ENCODE data around the gene AADACL2. TPM values are rescaled to one million over a fixed set of nuclear protein-coding genes. Genes with fewer than 3 reads are reported as not detected.
"Not testable (repeated sequence)": the region's sequence is repeated elsewhere in the genome, so short reads cannot be mapped to it uniquely, and the experiment has no call there.

AADACL2 gene
- total RNA-seq, 2 donors from 2014 or later: not detected

GRCh38 chr3:151753846-151754245 is 20.1 kb downstream of the AADACL2 start:
- intact Hi-C loops (cut with DNase I): no loop called here
- no peak for ATAC-seq
- no peak for DNase-seq

DNA sequence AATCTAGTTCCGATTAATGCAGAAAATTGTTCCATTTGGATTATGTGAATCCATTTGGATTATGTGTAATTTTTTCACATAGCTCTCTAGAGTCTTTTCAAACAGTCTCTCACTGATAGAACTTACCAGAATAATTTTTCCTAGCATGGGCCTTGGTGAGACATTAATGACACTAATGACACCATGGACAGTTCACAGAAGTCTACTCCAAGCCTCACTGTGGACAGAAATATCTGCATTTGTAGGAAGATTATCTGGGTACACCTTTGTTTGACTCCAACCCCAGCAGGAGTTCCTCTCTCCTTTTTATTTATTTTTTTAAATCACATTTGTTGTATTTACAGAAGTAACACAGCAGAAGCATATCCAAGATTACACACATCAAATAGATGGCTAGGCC is 27.9 kb downstream of the AADACL2 start:
- DNase-seq (no peak), ATAC-seq (no peak)
- intact Hi-C loops (cut with DNase I): no loop called here

DNA sequence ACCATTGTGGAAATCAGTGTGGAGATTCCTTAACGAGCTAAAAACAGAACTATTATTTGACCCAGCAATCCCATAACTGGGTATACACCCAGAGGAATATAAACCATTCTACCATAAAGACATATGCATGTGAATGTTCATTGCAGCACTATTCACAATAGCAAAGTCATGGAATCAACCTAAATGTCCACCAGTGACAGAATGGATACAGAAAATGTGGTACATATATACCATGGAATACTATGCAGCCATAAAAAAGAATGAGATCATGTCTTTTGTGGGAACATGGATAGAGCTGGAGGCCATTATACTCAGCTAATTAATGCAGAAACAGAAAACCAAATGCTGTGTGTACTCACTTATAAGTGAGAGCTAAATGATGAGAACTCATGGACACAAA is 31.0 kb downstream of the AADACL2 start:
- ATAC-seq; intact Hi-C loops (cut with DNase I); DNase-seq: not testable (repeated sequence)

DNA sequence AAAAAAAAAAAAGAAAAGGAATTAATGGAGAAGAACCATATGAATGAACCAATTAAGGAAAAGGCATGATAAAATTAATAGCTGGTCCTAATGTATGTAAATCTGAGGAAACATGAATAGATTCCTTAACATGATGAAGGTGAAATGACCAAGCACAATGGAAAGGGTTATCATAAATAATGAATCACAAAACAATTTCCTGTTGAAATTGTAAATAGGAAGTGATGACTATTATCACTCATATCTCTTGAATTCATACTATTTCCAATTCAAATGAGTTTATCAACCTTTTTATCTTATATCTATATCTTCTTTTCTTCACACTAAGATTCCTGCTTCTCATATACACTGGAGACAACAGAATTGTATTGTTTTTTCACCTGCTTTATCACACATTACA is 32.0 kb downstream of the AADACL2 start:
- DNase-seq (no peak), ATAC-seq (no peak)
- intact Hi-C loops (cut with DNase I): no loop called here

GRCh38 chr3:151766454-151766853 is 32.7 kb downstream of the AADACL2 start:
- intact Hi-C loops (cut with DNase I): no loop called here
- ATAC-seq: peak in 1 of 2 donors; percentile 16

DNA sequence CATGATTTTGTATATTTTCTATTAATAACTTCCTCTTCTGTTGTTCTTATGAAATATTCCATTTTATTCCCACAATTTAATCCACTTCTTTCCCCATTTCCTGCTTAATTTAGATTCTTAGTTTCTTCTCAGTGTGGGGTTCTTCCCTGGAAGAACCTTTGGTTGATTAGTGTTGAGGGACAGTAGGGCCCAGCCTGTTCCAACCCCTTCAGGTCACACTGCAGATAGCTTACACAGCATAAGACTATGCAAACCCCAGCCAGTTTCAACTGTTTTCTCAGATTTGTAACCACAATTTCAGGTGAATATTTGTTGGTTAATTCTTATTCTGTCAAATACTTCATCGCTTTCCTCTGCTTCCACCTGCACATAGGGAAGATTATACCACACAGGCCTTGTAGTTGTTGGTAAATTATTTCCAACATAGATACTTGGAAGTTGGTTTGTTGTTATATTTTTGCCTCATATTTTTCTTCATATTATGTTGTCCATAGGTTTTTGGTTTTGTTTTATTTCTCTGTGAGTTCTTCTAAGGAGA is 34.7 kb downstream of the AADACL2 start:
- intact Hi-C loops (cut with DNase I): no loop called here
- ATAC-seq (no peak), DNase-seq (no peak)

More at GRCh38 chr3:151766454-151766853, 32.7 kb downstream of the AADACL2 start:
- DNase-seq: no peak

DNA sequence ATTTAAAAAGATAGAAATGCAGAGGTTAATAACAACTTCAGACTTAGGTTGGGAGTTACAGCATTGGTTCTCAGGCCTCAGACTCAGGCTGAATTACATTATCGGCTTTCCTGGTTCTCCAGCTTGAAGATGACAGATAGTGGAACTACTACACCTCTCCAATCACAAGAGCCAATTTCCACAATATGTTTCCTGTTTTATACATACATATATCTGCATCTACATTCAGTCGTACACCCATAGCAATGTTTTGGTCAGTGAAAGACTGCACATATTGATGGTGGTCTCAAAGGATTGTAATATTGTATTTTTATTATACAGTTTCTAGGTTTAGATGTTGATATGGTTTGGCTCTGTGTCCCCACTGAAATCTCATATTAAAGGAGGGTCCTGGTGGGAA is 35.4 kb downstream of the AADACL2 start:
- ATAC-seq: no peak
- DNase-seq: no peak
- intact Hi-C loops (cut with DNase I): no loop called here

DNA sequence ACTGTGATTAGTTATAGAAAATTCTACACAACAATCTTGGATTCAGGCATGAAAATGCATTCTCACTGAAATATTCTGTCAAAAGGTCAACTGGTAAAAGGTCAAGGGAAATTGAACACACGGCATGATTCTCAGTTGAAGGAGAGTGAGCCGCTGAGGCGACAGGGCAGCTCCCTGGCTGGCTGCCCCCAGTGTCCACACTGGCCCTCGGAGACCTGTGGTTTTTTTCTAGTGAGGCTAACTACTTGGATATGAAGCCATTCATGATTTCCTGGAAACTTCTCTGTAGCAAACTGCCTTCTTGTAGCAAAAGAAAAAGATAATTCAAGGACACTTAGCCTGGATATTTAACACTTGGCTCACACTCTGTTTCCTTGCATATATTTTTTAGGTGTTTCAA is 37.2 kb downstream of the AADACL2 start:
- DNase-seq (peak; percentile 72), ATAC-seq (peak; percentile 90 to 93)
- intact Hi-C loops (cut with DNase I): no loop called here

DNA sequence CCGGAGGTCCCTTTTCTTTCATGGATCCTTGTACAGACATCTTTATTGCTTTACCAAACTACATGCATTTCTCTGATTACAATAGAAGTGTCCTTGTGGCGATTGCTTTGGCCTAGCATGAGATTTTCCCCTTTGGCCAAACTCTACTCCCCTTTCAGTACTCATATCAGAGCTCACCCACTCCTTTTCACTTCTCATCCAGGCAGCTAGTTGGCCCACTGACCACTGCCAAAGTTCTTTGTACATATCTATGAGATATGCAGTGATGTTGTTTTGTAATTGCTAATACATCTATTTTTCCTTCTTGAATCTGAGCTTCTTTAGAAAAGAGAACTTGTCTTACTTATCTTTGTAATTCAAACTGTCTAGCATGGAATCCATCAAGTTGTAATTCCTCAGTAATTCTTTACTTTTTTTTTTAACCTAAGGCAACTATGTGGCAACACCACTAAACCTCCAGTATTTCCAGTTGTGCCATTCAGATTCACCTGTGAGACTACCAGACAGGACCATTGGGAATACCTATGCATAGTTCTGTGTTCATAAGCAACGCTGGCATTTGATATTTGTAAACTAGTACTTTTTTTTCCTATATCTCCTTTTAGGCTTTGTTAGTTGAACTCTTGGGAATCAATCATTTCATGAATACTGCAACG is 39.2 kb downstream of the AADACL2 start:
- peak in 1 of 2 donors; percentile 49 for ATAC-seq
- intact Hi-C loops (cut with DNase I): no loop called here
- DNase-seq: no peak

GRCh38 chr3:151774235-151774634 is 40.5 kb downstream of the AADACL2 start:
- ATAC-seq (no peak), DNase-seq (no peak)
- intact Hi-C loops (cut with DNase I): no loop called here

GRCh38 chr3:151774910-151775309 is 41.2 kb downstream of the AADACL2 start:
- intact Hi-C loops (cut with DNase I): no loop called here
- no peak for ATAC-seq
- DNase-seq: no peak

DNA sequence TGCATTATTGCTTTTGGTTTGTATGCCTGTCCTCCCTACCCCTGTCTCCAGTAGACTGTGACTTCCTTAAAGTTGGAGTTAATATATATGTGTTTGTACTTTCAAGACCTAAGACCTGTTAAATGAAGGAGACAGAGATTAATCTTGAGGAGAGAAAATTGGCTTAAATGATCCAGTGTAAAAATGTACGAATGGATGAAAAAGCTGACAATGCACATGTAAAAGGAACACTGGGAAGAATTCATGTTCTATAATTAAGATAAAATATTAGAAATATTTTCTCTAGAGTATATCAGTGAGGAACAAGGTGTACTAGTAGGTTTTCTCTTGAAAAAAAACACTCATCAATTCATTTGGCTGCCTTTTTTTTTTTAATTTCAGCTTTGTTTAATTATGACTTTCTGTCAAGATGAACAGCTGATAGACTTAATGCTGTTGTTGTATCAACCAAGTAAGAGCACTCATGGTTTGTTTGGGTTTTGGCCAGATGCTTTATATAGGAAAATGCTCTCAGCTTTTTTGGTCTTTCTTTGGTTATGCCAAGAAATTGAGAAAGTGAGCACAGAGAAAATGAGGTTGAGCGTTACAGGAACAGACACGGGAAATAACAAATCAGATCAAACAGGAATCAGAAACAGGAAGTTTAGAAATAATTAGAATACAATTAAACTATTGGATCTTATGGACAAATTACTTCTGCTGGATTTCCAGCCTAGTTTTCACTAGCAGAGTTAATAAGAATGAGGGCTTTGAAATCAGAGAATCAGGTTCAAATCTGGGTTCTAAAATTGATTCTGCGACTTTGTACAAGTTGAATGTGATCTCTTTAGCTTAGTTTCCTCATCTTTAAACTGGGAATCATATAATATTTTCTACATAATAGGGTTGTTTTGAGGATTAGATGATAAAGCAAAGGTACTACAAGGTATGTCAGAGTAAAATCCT is 41.9 kb downstream of the AADACL2 start:
- intact Hi-C loops (cut with DNase I): no loop called here
- no peak for DNase-seq
- ATAC-seq: no peak

DNA sequence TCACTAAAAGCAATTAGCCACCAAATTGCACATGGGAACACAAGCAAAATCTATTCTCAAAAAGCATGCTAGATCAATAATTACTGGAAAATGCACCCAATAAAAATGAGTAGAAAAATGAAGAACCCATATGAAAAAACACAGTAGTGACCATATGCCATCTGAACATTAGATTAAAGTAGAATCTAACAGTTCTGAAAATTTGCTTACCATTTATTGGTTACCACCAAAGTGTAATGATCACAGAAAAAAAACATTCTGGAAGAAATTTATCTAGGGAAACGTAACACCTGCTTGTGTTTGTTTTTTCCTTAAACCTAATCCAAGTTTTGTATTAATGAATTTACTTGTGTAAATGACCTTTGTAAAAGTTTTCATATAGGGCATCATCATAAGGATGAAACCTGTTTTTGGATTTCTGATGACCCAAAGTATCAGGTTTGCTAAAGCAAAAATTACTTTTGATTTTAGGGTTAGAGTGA is 42.6 kb downstream of the AADACL2 start:
- intact Hi-C loops (cut with DNase I): no loop called here
- DNase-seq: no peak
- no peak for ATAC-seq

- no peak for ATAC-seq
Observed at GRCh38 chr3:151777880-151778279, 44.2 kb downstream of the AADACL2 start.

GRCh38 chr3:151787626-151788025 is 53.9 kb downstream of the AADACL2 start:
- intact Hi-C loops (cut with DNase I): no loop called here
- no peak for DNase-seq
- ATAC-seq: no peak

More at GRCh38 chr3:151777880-151778279, 44.2 kb downstream of the AADACL2 start:
- DNase-seq: no peak
- intact Hi-C loops (cut with DNase I): no loop called here

GRCh38 chr3:151788401-151788800 is 54.7 kb downstream of the AADACL2 start:
- ATAC-seq: no peak
- no peak for DNase-seq
- intact Hi-C loops (cut with DNase I): no loop called here

GRCh38 chr3:151789853-151790463 is 56.2 kb downstream of the AADACL2 start:
- intact Hi-C loops (cut with DNase I): no loop called here
- DNase-seq (no peak), ATAC-seq (no peak)

DNA sequence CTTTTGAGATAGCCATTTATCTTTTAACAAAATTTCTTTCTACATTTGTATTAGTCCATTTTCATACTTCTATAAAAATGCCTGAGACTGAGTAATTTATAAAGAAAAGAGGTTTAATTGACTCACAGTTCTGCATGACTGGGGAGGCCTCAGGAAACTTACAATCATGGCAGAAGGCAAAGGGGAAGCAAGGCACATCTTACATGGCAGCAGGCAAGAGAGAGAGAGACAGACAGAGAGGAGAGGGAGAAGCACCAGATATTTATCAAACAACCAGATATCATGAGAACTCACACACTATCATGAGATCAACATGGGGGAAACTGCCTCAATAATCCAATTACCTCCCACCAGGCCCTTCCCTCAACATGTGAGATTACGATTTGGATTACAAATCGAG is 57.0 kb downstream of the AADACL2 start:
- DNase-seq; intact Hi-C loops (cut with DNase I); ATAC-seq: not testable (repeated sequence)

DNA sequence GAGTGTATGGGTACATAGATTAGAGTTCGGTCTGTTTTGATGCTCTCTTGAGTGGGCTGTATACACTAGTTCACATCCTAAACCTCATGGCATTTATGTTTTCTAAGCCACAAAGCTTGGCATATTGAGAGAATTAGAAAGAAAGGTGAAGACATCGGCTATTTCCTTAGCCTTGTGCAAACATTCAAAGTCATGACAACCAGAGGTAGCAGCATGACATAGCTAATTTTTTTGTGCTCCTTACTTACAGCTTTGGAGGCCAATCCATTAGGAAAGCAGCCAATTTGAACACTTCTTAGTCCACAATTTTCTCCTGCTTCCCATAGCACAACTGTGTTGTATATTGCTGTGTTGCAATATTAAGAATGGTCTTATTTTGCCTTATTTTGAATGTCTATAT is 58.7 kb downstream of the AADACL2 start:
- ATAC-seq (no peak), DNase-seq (no peak)
- intact Hi-C loops (cut with DNase I): no loop called here

DNA sequence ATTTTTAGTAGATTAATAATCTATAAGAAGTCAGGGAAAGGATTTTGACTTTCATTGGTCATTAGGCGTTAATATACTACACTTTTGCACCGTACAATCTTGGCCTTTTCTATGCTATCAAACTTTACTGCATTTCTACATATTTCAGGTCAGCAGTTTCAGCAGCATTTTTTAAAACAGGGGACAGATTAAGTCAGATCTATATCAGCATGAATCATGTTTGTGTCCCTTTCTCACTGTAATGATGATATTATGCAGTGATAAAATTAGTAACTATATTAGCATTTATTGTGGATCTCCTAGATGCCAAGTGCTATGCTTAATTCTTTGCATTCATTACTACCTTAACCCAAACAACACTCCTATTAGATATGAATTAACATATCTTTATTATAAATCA is 59.9 kb downstream of the AADACL2 start:
- DNase-seq (no peak), ATAC-seq (no peak)
- intact Hi-C loops (cut with DNase I): no loop called here
